ENCODE measurements around the gene ABHD16B.

GRCh38 chr20:63864978-63865640, 3.8 kb downstream of the ABHD16B start, which contains the start of gene TPD52L2:
- TF ChIP-seq KDM1A (IDR thresholded peaks at IDR 0.05; ENCODE audit: low read depth) (no peak), CTCF (IDR thresholded peaks at IDR 0.05) (no peak), TP53 (CRISPR knock-in tag; IDR thresholded peaks at IDR 0.05) (no peak), SMC3 (IDR thresholded peaks at IDR 0.05) (no peak), E2F6 (IDR thresholded peaks at IDR 0.05; ENCODE audit: borderline replicate concordance, low read depth) (peak; percentile 96), POLR2A (IDR thresholded peaks at IDR 0.05; ENCODE audit: low read length) (peak; percentile 68), EP300 (IDR thresholded peaks at IDR 0.05) (no peak), KDM5A (IDR thresholded peaks at IDR 0.05) (no peak), NFE2L2 (conservative IDR thresholded peaks at IDR 0.05; ENCODE audit: low read length) (no peak), NPAS2 (CRISPR knock-in tag; IDR thresholded peaks at IDR 0.05; ENCODE audit: borderline replicate concordance) (no peak), MAX (IDR thresholded peaks at IDR 0.05) (peak; percentile 98), BCL3 (IDR thresholded peaks at IDR 0.05) (peak; percentile 55; the same call in 1 of the 3 replicates), REST (IDR thresholded peaks at IDR 0.05) (peak; percentile 53; the same call in 1 of the 2 replicates), CHD4 (IDR thresholded peaks at IDR 0.05; ENCODE audit: borderline replicate concordance) (no peak)

Measured in A549 (cell line).